ENCODE data around the gene ZNF398. TPM values are rescaled to one million over a fixed set of nuclear protein-coding genes. Genes with fewer than 3 reads are reported as not detected.
A peak's percentile ranks its signal among the peaks of the same experiment; 100 is the strongest.

ZNF398 gene
- total RNA-seq, 1 donor from 2014 or later: 6.3 TPM

DNA sequence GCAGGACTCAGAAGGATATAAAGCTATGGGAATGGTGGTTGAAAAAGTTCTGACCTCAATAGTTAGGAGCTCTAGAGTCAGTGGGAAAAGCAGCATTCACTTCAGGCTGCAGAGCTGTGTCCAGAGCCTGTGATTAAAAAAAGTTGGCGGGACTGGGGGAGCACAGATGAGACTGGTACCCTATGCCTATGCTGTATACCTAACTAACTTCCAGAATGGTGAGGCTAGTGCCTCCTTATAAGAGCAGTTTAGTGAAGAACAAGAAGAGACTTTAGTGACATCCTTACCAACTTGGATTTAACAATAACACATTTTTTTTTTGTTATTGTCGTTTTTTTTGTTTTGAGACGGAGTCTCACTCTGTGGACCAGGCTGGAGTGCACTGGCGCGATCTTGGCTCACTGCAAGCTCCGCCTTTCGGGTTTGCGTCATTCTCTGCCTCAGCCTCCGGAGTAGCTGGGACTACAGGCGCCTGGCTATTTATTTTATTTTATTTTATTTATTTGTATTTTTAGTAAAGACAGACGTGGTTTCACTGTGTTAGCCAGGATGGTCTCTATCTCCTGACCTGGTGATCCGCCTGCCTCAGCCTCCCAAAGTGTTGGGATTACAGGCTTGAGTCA, 41.5 kb downstream of the ZNF398 start:
- no peak for ATAC-seq (ENCODE audit: poor library complexity)
- intact Hi-C loops (cut with DNase I): no loop called here
- DNase-seq: no peak

DNA sequence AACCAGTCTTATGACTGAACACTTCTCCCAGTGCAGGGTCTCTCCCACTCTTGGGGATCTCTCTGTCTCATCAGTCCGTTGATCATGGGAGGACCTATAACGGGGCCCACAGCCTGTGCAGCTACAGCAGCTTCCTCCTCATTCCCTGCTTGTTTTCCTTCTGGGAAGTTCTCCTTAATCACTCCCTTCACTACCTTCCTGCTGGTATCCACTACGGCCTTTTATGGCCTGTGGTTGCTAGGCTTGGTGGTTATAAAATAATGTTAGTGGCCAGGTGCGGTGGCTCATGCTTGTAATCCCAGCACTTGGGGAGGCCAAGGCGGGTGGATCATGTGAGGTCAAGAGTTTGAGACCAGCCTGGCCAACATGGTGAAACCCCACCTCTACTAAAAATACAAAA, 44.6 kb downstream of the ZNF398 start:
- intact Hi-C loops (cut with DNase I): no loop called here
- ATAC-seq (ENCODE audit: poor library complexity) (no peak), DNase-seq (no peak)

DNA sequence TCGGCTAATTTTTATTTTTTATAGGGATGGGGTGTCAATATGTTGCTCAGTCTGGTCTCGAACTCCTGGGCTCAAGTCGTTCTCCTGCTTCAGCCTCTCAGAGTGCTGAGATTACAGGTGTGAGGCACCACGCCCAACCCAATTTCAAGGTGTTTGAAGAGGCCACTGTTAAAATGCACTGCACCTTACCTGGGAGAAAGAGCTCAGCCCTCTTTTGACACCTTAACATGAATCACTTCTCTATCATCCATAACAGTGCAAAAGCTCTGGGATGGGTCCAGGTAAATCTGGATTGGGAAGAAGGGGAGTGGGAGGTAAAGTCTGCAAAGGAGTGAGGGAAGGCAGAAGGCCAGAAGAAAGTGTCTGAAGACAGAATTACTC, 47.5 kb downstream of the ZNF398 start:
- intact Hi-C loops (cut with DNase I): no loop called here
- no peak for DNase-seq
- ATAC-seq (ENCODE audit: poor library complexity): no peak

DNA sequence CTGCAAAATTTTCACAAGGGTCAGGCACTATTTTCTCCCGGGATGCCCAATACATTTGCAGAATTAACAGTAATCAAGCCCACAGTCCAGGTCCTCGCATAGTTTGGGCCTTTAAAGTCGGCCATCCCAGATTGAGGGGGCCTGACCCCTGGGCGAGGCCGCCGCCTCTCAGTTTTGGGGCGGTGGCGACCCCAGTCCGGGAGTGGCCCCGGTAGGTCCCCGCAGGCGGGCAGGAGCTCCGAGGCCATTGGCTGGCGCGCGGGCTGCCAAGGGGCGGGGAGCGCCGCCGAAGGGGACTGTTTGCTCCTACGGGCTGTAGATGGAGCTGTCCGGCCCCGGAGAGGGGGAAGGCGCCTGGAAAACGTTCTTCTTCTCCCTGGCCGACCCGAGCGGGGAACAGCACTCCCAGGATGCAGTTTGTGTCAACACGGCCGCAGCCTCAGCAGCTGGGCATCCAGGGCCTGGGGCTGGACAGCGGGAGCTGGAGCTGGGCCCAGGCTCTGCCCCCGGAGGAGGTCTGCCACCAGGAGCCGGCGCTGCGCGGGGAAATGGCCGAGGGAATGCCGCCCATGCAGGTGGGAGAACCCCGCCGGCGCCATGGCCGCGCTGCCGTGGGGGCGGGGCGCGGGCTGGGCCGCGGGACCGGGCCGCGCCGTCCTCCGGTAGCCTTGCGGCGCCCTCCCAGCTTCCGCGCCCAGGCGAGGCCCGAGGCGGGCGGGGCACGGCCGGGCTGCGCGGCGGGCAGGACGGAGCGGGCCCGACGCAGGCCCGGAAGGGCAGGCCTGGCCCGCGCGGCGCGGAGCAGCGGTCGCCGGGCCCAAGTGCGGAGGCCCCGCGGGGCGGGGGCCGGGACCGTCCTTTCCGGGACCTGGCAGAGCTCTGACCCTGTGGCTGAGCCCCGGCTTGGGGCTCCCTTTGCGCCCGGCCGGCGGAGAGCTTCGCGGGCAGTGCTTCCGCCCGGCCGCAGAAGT, 48.2 kb downstream of the ZNF398 start, which contains the start of gene ZNF282:
Gene ZNF282 (plus strand): TSS at position 367 of the 971 bp plus-strand sequence. CDS start 44 bp downstream, at position 411.
- DNase-seq: peak; percentile 94
- ATAC-seq (ENCODE audit: poor library complexity): peak; percentile 98
- intact Hi-C loops (cut with DNase I): no loop called here

DNA sequence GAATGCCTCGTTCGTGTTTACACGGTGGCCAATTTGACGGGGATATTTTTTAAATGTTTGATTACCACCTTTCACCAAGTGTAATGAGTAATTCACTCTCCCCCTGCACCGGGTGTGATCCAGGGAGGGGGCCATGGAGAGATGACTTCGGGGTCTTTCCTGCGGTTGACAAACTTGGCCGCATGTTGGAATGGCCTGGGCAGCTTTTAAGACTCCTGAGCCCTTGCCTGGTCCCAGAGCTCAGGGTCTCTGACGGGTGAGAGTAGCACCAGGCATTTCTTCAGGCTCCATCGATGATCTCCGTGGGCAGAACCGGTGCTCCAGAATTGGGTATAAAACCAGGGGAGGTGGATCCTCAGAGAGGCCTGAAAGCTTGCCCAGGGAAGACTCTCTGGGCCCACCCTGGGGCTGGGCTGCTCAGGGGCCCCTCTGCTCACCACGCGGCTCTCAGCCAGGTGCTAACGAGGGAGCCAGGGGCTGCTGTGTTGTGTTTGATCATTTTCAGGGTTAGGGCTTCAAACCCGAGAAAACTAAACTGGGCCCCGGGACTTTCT, 49.0 kb downstream of the ZNF398 start:
- ATAC-seq (ENCODE audit: poor library complexity) (no peak), DNase-seq (no peak)
- intact Hi-C loops (cut with DNase I): no loop called here

DNA sequence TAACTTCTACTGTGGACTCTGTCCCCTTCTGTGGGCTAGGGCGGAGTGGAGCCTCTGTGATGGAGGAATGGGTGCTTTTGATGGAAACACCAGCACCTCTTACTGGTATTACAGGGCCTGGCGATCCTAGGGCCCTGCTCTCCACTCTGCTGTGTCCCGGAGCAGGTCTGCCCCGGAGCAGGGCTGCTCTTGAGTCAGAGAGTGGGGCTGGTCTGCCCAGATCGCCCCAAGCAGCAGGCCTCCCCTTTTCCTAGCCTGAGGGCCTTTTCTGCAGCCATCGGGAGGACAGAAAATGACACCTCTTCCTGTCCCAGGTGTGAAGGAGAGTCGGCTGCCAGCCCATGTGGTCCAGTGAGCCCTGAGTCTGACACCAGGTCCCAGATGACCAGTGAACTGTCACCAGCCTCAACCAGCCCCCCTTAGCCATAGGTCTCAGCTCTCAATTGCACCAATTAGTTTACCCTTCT, 49.5 kb downstream of the ZNF398 start:
- no peak for ATAC-seq (ENCODE audit: poor library complexity)
- no peak for DNase-seq
- intact Hi-C loops (cut with DNase I): no loop called here

DNA sequence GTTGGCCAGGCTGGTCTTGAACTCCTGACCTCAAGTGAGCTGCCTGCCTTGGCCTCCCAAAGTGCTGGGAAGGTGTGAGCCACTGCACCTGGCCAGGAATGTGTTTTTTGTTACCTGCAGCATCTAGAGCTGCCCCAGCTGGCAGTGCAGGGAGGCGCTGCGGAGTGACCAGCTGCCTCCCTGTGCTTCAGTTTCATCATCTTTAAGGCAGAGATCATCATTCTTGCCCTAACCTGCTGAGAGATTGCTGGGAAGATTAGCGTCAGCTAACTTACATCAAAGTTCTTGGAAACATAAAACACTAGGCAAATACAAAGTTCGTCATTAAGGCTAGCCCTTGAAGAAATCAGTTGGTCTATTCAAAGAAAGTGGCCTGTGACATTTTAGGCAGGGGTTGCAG, 50.4 kb downstream of the ZNF398 start:
- ATAC-seq (ENCODE audit: poor library complexity): no peak

DNA sequence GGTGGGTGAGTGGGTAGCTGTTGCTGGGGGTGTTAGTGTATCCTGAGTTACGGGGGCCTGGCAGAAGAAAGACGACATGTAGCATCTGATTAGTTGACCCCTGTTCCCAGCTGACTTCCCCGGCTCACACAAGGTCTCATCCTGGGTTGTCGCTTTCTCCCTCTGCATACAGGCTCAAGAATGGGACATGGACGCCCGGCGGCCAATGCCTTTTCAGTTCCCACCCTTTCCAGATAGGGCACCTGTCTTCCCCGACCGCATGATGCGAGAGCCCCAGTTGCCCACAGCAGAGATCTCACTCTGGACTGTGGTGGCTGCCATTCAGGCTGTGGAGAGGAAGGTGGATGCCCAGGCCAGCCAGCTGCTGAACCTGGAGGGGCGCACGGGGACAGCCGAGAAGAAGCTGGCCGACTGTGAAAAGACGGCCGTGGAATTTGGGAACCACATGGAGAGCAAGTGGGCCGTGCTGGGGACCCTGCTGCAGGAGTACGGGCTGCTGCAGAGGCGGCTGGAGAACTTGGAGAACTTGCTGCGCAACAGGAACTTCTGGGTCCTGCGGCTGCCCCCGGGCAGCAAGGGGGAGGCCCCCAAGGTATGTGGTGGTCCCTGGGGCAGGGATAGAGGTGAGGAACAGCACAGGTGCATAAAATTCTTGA, 51.0 kb downstream of the ZNF398 start:
- intact Hi-C loops (cut with DNase I): no loop called here
- ATAC-seq (ENCODE audit: poor library complexity): no peak

More for the DNA sequence above, 50.4 kb downstream of the ZNF398 start:
- no peak for DNase-seq
- intact Hi-C loops (cut with DNase I): no loop called here

DNA sequence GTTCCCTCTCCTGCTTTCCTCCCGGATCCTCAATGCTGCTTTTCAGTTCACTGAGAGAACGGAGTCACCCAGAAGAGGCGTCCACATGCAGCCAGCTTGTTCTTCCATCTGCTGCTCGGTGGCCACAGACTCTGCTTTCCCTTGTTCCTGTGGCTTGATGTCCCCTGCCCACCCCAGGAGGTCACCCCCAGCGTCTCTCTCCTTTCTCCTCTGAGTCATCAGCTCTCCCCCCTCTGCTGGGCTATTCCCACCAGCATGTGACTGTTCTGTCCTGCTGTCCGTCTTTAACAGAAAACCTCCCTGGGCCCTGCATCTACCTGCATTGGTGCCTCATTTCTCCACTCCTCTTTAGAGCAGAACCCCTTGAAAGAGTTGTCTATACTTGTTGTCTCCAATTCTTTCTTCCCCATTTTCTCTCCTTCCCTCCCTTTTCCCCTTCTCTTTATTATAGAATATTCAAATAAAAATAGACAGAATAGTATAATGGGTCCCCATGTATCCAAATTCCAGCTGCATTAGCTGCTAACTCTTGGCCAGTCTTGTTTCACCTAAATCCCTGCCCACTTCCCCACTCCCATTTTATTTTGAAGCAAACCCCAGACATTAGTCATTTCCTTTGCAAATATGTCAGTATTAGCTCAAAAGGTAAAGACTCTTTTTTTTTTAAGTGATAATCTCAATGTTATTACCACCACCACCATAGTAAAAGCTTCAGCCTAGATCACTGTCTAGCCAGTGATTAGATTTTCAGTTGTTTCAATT, 52.2 kb downstream of the ZNF398 start:
- no peak for DNase-seq
- no peak for ATAC-seq (ENCODE audit: poor library complexity)
- intact Hi-C loops (cut with DNase I): no loop called here

More for the DNA sequence above, 51.0 kb downstream of the ZNF398 start:
- no peak for DNase-seq

DNA sequence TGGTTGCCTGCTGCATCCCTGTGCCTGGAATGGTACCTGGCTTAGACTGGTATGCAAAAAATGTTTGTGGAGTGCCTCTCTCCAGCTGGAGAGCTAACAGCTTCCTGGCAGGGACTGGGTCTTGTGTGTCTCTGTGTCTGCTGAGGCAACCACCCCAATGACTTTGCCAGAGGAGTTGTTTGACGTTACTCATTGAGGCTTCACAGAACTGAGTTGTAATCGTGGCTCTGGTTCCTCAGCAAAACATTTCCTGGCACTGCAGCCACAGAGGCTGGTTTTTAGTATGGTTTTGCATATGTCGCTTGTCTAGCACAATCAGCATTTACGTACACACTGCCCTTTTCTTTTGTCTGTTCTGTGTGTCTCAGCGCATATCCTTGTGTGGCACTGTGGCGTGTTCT, 55.6 kb downstream of the ZNF398 start:
- ATAC-seq (ENCODE audit: poor library complexity) (peak; percentile 88), DNase-seq (no peak)
- intact Hi-C loops (cut with DNase I): no loop called here

DNA sequence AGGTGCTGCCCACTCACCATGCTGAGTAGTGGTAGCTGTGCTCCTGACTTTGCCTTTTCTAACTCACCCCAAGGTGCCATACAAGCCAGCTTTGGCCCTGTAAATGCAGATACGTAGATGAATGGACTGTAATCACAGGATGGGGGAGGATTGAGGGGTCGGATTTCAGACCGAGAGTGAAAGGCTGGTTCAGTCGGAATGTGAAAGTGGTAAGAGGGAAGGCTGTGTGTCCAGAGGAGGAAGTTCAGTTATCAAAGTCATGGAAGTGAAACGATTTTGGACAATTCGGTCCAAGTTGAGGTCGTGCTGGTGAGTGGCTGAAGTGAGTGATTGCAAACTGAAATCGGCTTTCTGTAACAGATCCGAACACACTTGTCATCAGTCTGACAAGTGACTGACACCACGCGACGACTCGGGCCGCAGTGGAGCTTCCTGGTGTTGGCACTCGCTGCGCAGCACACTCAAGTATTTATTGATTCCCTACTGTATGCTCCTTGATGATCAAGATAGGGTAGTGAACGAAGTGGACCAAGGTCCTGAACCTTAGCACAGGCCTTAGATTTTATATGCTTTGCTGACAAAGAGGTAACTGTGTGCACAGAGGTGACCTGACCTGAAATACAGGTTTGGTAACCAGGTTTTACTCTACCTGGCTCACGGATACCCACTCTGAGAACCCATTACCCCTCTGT, 58.6 kb downstream of the ZNF398 start:
- no peak for ATAC-seq (ENCODE audit: poor library complexity)
- intact Hi-C loops (cut with DNase I): no loop called here
- DNase-seq: no peak

DNA sequence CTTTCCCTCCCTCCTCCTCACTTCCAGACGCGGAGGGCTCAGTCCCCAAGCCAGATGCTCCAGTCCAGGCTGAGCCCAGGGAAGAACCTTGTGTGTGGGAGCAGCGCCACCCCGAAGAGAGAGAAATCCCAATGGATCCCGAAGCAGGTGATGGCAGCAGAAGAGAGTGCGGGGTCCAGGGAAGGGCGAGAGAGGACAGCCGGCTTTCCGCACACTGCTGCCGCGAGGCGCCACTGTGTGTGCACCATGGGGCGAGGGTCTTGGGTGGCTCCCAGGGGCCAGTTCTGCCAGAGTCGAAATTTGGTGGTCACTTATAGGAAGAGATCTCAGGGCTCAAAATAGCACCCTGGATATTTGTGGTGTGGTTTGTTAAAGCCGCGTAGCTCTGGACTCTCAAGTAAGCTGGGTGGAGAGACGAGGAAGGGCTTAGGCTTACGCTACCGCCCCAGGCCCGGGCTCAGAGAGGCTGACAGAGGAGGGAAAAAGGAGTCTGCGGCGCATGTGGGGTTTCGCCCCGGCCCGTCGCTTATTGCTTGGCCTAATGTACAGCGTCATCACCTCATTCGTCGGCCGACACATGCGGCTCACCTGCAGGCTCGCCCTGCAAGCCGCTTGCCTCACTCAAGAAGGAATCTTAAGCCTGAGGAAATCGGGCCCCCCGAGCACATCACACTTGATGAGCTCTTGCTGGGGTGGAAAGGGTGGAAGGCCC, 60.2 kb downstream of the ZNF398 start:
- ATAC-seq (ENCODE audit: poor library complexity): no peak
- intact Hi-C loops (cut with DNase I): no loop called here
- DNase-seq: no peak

DNA sequence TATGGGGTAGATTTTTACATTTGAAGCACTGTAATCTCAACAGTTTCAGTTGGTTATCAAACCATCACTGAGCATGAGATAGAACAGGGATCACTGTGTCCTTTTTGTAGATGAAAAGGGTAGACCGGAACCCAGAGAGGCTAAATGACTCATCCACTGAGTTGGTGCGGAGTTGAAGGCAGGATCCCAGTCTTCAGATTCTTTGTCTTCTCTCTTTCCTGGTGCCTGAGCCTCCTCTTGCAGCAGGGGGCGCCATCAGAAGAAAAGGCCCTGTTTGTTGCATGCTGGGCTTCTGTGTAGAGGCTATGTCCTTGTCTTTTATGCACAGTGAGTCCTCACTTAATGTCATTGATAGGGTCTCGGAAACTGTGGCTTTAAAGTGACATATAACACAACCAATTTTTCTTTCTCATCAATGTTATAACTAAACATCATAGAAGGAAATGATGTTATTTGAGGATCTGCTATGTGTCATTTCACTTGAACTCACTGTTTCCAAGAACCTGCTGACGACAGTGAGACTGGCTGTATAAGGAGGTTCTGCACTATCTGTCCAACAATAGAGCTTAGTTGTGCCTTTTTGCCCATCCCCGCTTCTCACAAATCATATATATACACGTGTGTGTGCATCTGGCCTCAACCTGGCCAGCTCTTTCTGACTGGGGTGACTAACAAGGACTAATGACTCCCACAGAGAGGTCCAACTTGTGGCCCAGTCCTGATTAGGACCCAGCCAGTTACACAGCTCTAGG, 62.4 kb downstream of the ZNF398 start:
- intact Hi-C loops (cut with DNase I): no loop called here
- DNase-seq (no peak), ATAC-seq (ENCODE audit: poor library complexity) (no peak)

DNA sequence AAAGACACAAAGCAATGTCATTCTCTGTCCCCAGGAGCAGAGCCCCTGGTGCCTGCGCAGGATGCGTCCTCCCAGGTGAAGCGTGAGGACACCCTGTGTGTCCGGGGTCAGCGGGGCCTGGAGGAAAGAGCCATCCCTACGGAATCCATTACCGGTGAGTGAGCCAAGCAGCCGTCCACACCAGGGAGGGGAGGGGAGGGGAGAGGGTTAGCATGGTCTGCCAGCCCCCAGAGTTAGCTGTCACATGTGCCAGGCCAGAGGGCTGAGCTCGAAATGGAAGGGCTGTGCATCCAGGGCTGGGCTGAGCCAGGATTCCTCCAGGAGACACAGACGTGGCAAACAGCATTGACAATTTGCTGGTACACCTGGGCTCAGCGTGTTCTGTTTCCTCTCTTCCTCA, 63.3 kb downstream of the ZNF398 start:
- intact Hi-C loops (cut with DNase I): no loop called here
- ATAC-seq (ENCODE audit: poor library complexity) (peak; percentile 72), DNase-seq (peak; percentile 47)

DNA sequence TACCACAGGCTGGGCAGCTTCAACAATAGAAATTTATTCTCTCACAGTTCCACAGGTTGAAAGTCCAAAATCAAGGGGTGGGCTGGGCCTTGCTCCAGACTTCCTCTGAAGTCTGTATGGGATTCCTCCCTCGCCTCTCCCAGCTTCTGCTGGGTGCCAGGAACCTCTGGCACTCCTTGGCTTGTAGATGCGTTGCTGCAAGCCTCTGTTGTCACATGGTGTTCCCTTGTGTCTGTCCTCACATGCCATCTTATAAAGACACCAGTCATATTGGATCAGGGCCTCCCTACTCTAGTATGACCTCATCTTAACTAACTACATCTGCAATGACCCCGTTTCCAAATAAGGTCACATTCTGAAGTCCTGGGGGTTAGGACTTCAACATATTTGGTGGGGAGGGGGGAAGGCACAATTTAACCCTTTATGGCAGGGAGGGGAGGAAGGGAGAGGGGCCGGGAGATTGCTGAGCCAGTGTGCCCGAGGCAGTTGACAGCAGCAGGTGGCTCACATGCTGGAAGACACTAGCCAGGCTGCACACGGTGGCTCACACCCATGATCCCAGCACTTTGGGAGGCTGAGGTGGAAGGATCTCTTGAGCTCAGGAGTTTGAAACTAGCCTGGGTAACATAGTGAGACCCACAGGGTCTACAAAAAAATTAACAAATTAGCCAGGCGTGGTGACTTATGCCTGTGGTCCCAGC, 66.9 kb downstream of the ZNF398 start:
- intact Hi-C loops (cut with DNase I): no loop called here
- ATAC-seq (ENCODE audit: poor library complexity) (peak; percentile 77), DNase-seq (no peak)

DNA sequence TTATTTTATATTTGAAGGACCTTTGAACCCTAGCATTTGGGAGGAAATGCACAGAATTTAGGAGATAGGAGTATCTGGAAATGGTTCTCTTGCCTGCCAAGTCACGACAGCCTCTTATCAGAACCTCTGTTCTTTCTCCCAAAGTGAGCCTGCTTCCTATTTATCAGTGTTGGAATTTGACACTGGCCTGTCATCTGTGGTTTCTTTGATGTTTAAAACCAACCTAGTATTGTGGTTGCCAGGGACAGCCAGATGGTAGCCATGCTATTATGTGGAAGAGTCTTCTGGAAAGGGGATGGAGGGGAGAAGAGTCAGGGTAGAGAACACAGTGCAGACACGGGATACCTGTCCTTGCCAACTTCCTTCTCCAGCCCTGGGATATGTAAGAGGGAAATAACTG, 69.1 kb downstream of the ZNF398 start:
- DNase-seq: no peak
- intact Hi-C loops (cut with DNase I): no loop called here
- ATAC-seq (ENCODE audit: poor library complexity): no peak

Data from Right ventricle myocardium superior (tissue), 1 donor.